ENCODE data around the gene CSNK1G1.
"Not testable (repeated sequence)": the region's sequence is repeated elsewhere in the genome, so short reads cannot be mapped to it uniquely, and the experiment has no call there.

The CSNK1G1 gene

GRCh38 chr15:64355944-64356709, at the start of gene CSNK1G1:
CSNK1G1 (minus strand) TSS chr15:64356173; CDS start chr15:64300499, 55,674 bp downstream.
- DNase-seq (ENCODE audit: low read depth) = peak; percentile 99

- no peak for DNase-seq (ENCODE audit: low read depth)
Measured at GRCh38 chr15:64400583-64400982, 44.6 kb upstream of the CSNK1G1 start.

- peak; percentile 50 for DNase-seq (ENCODE audit: low read depth)
Measured at GRCh38 chr15:64398575-64398974, 42.6 kb upstream of the CSNK1G1 start.

GRCh38 chr15:64396789-64397188, 40.8 kb upstream of the CSNK1G1 start:
- no peak for DNase-seq (ENCODE audit: low read depth)

- DNase-seq (ENCODE audit: low read depth) = not testable (repeated sequence)
Measured at GRCh38 chr15:64392471-64392870, 36.5 kb upstream of the CSNK1G1 start.

GRCh38 chr15:64389036-64389435, 33.1 kb upstream of the CSNK1G1 start:
- no peak for DNase-seq (ENCODE audit: low read depth)

- peak; percentile 98 for DNase-seq (ENCODE audit: low read depth)
Measured at GRCh38 chr15:64387562-64388168, 31.7 kb upstream of the CSNK1G1 start, which contains the start of gene TRIP4. TRIP4 (plus strand) TSS chr15:64387836; CDS start chr15:64387864, 28 bp downstream.

- no peak for DNase-seq (ENCODE audit: low read depth)
Measured at GRCh38 chr15:64386291-64386690, 30.3 kb upstream of the CSNK1G1 start.

- DNase-seq (ENCODE audit: low read depth) = no peak
Measured at GRCh38 chr15:64383760-64384159, 27.8 kb upstream of the CSNK1G1 start.

GRCh38 chr15:64381000-64381751, 25.2 kb upstream of the CSNK1G1 start, which contains the start of gene PCLAF:
PCLAF (minus strand) TSS chr15:64381441; CDS start chr15:64381371, 70 bp downstream.
- DNase-seq (ENCODE audit: low read depth) = peak; percentile 97

GRCh38 chr15:64380130-64380870, 24.3 kb upstream of the CSNK1G1 start:
- not testable (repeated sequence) for DNase-seq (ENCODE audit: low read depth)

- peak; percentile 46 for DNase-seq (ENCODE audit: low read depth)
Measured at GRCh38 chr15:64379216-64379960, 23.4 kb upstream of the CSNK1G1 start.

GRCh38 chr15:64373360-64373759, 17.4 kb upstream of the CSNK1G1 start:
- DNase-seq (ENCODE audit: low read depth) = no peak

GRCh38 chr15:64371383-64371782, 15.4 kb upstream of the CSNK1G1 start:
- DNase-seq (ENCODE audit: low read depth) = not testable (repeated sequence)

GRCh38 chr15:64369078-64369607, 13.2 kb upstream of the CSNK1G1 start:
- DNase-seq (ENCODE audit: low read depth) = peak; percentile 21

- no peak for DNase-seq (ENCODE audit: low read depth)
Measured at GRCh38 chr15:64361259-64361658, 5.3 kb upstream of the CSNK1G1 start.

- no peak for DNase-seq (ENCODE audit: low read depth)
Measured at GRCh38 chr15:64356710-64357040, 702 bp upstream of the CSNK1G1 start.

GRCh38 chr15:64355348-64355943, 527 bp downstream of the CSNK1G1 start:
- DNase-seq (ENCODE audit: low read depth) = no peak

GRCh38 chr15:64354688-64355344, 1.2 kb downstream of the CSNK1G1 start:
- no peak for DNase-seq (ENCODE audit: low read depth)

- DNase-seq (ENCODE audit: low read depth) = peak; percentile 45
Measured at GRCh38 chr15:64351265-64351664, 4.7 kb downstream of the CSNK1G1 start.
